ENCODE measurements around the gene CKAP5. TPM values are rescaled to one million over a fixed set of nuclear protein-coding genes. Genes with fewer than 3 reads are reported as not detected.

Gene CKAP5
- 55.8 and 109 TPM in 2 replicates for total RNA-seq

GRCh38 chr11:46845740-46846509 lies at the start of gene CKAP5:
CKAP5 (minus strand) TSS chr11:46846280; CDS start chr11:46821231, 25,049 bp downstream.

GRCh38 chr11:46719048-46719542 lies 127.0 kb downstream of the CKAP5 start, which contains the start of gene F2:
F2 (plus strand) TSS chr11:46719213; CDS start chr11:46719236, 23 bp downstream.

GRCh38 chr11:46700241-46701077 lies 145.6 kb downstream of the CKAP5 start, which contains the start of the genes ARHGAP1 and ZNF408:
ARHGAP1 (minus strand) TSS chr11:46700619; CDS start chr11:46696107, 4,512 bp downstream.
ZNF408 (plus strand) TSS chr11:46701031; CDS start chr11:46701048, 17 bp downstream.

Other genes starting within 250 kb of the CKAP5 start
- 4.8 and 5.9 TPM in 2 replicates for gene HARBI1, start 229.1 kb downstream of the CKAP5 start, total RNA-seq
- gene ATG13, start 228.7 kb downstream of the CKAP5 start, total RNA-seq: 61.2 and 75.2 TPM in 2 replicates
- 45.7 and 85.3 TPM in 2 replicates for gene ARHGAP1, start 145.7 kb downstream of the CKAP5 start, total RNA-seq
- gene ZNF408, start 145.2 kb downstream of the CKAP5 start, total RNA-seq: 9.3 and 10.1 TPM in 2 replicates
- gene F2, start 127.1 kb downstream of the CKAP5 start, total RNA-seq: not detected in 2 replicates
- gene LRP4, start 72.3 kb upstream of the CKAP5 start, total RNA-seq: 8.6 and 12.5 TPM in 2 replicates
- gene CSTPP1, start 90.5 kb upstream of the CKAP5 start, total RNA-seq: 14.3 and 21.1 TPM in 2 replicates

Measured in smooth muscle cell of the umbilical artery (primary cell).